Osteocyte (in vitro differentiated cells): ENCODE results near the gene CYTL1. TPM values are rescaled to one million over a fixed set of nuclear protein-coding genes. Genes with fewer than 3 reads are reported as not detected.

Source experiments
- DNase-seq: peaks from one replicate; pipeline ENCODE4 v3.0.0; 2021; ENCODE audit warnings: mixed read lengths; ENCODE audit not compliant: unreplicated experiment; ENCODE audit errors: extremely low spot score
- H3K27ac Mint-ChIP-seq: one replicate; pipeline ENCODE4 v1.8.0; 2021; ENCODE audit warnings: mild to moderate bottlenecking, mixed read lengths; ENCODE audit not compliant: unreplicated experiment
- H3K27me3 Mint-ChIP-seq: one replicate; pipeline ENCODE4 v1.8.0; 2021; ENCODE audit warnings: mixed read lengths; ENCODE audit not compliant: unreplicated experiment
- H3K36me3 Mint-ChIP-seq: one replicate; pipeline ENCODE4 v1.8.0; 2021; ENCODE audit warnings: mixed read lengths; ENCODE audit not compliant: unreplicated experiment
- H3K4me1 Mint-ChIP-seq: one replicate; pipeline ENCODE4 v1.8.0; 2021; ENCODE audit warnings: mixed read lengths; ENCODE audit not compliant: unreplicated experiment
- H3K4me3 Mint-ChIP-seq: one replicate; pipeline ENCODE4 v1.8.0; 2021; ENCODE audit warnings: mild to moderate bottlenecking, moderate library complexity, mixed read lengths; ENCODE audit not compliant: unreplicated experiment
- H3K9me3 Mint-ChIP-seq: one replicate; pipeline ENCODE4 v1.8.0; 2021; ENCODE audit warnings: mixed read lengths; ENCODE audit not compliant: unreplicated experiment
- CTCF ChIP-seq: fragments of 200-600 bp; sonication (generic); IDR thresholded peaks from 2 replicates; pipeline ENCODE4 v1.5.0; 2021; ENCODE audit warnings: antibody characterized with exemption, mild to moderate bottlenecking, moderate library complexity
- total RNA-seq: library from RNA; stranded (reverse); gene quantifications from 2 replicates; pipeline ENCODE4 v1.2.1, GENCODE V29; 2021

Gene CYTL1
- total RNA-seq, 1 donor from 2014 or later: 86.8 TPM

GRCh38 chr4:5020341-5020740 is 1.1 kb upstream of the CYTL1 start:
- DNase-seq: no peak
- Mint-ChIP-seq H3K27ac (no peak overlapping the region), H3K9me3 (peaks cover 12% of the 10 kb centered on the region), H3K4me3 (no peak overlapping the region), H3K36me3 (peaks cover 2% of the 10 kb centered on the region), H3K27me3 (no peaks in the 10 kb centered on the region), H3K4me1 (peaks cover 33% of the 10 kb centered on the region)
- TF ChIP-seq CTCF: no peak

GRCh38 chr4:5019796-5020195 is 538 bp upstream of the CYTL1 start:
- Mint-ChIP-seq H3K4me3 (peak overlapping the region; percentile 74), H3K27me3 (no peaks in the 10 kb centered on the region), H3K9me3 (peaks cover 12% of the 10 kb centered on the region), H3K4me1 (peaks cover 32% of the 10 kb centered on the region), H3K27ac (no peak overlapping the region), H3K36me3 (peaks cover 4% of the 10 kb centered on the region)
- TF ChIP-seq CTCF: no peak
- no peak for DNase-seq

GRCh38 chr4:5018603-5019002 is 655 bp downstream of the CYTL1 start:
- peaks cover 4% of the 10 kb centered on the region for H3K27me3 Mint-ChIP-seq
- peaks cover 26% of the 10 kb centered on the region for H3K4me1 Mint-ChIP-seq
- DNase-seq: no peak
- H3K36me3 Mint-ChIP-seq: peaks cover 4% of the 10 kb centered on the region
- H3K27ac Mint-ChIP-seq: no peak overlapping the region
- H3K4me3 Mint-ChIP-seq: peak overlapping the region; percentile 74
- H3K9me3 Mint-ChIP-seq: peaks cover 7% of the 10 kb centered on the region
- TF ChIP-seq CTCF: no peak

- peaks cover 26% of the 10 kb centered on the region for H3K4me1 Mint-ChIP-seq
- DNase-seq: no peak
- peak; percentile 40 for TF ChIP-seq CTCF
- peaks cover 7% of the 10 kb centered on the region for H3K36me3 Mint-ChIP-seq
- H3K4me3 Mint-ChIP-seq: peak overlapping the region; percentile 74
- H3K27ac Mint-ChIP-seq: no peak overlapping the region
- peaks cover 4% of the 10 kb centered on the region for H3K27me3 Mint-ChIP-seq
- peaks cover 4% of the 10 kb centered on the region for H3K9me3 Mint-ChIP-seq
Measured at GRCh38 chr4:5018096-5018495, 1.2 kb downstream of the CYTL1 start.

- Mint-ChIP-seq H3K27me3 (peaks cover 14% of the 10 kb centered on the region), H3K4me1 (peaks cover 10% of the 10 kb centered on the region), H3K9me3 (no peaks in the 10 kb centered on the region), H3K27ac (no peak overlapping the region), H3K4me3 (no peak overlapping the region), H3K36me3 (peaks cover 7% of the 10 kb centered on the region)
- DNase-seq: no peak
- TF ChIP-seq CTCF: no peak
Measured at GRCh38 chr4:5014007-5014682, 5.1 kb downstream of the CYTL1 start.
